ENCODE measurements around the gene TAL2.

The TAL2 gene

DNA sequence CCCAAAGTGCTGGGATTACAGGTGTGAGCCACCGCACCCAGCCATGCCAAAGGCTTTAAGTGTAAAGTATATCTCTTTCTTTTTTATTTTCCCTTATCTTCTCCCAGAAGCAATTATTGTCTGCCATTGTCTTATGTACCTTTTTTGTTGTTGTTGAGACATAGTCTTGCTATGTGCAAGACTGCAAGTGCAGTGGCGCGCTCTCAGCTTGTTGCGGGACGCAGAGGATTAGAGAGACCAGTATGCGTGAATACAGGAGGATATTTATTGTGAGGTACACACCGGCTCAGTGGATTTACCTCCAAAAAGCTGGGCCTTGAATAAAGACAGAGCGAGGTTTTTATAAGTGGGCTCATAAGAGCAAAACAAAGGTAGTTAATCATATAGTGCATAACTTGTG, 43.9 kb downstream of the TAL2 start:
- DNase-seq (ENCODE audit: insufficient read length, low spot score) (no peak), FAIRE-seq (peak; percentile 69)
- TF ChIP-seq POLR2A (IDR thresholded peaks at IDR 0.05; ENCODE audit: low read depth, low read length) = no peak

GRCh38 chr9:105708405-105708804, 46.1 kb downstream of the TAL2 start:
- peak; percentile 36 for FAIRE-seq
- no peak for TF ChIP-seq POLR2A (IDR thresholded peaks at IDR 0.05; ENCODE audit: low read depth, low read length)
- DNase-seq (ENCODE audit: insufficient read length, low spot score) = no peak

GRCh38 chr9:105710638-105711037, 48.4 kb downstream of the TAL2 start:
- TF ChIP-seq POLR2A (IDR thresholded peaks at IDR 0.05; ENCODE audit: low read depth, low read length) = no peak
- FAIRE-seq (peak; percentile 52), DNase-seq (ENCODE audit: insufficient read length, low spot score) (no peak)

- FAIRE-seq (no peak), DNase-seq (ENCODE audit: insufficient read length, low spot score) (no peak)
- no peak for TF ChIP-seq POLR2A (IDR thresholded peaks at IDR 0.05; ENCODE audit: low read depth, low read length)
Observed at GRCh38 chr9:105711867-105712266, 49.6 kb downstream of the TAL2 start.

GRCh38 chr9:105712297-105712696, 50.0 kb downstream of the TAL2 start:
- FAIRE-seq (no peak), DNase-seq (ENCODE audit: insufficient read length, low spot score) (no peak)
- no peak for TF ChIP-seq POLR2A (IDR thresholded peaks at IDR 0.05; ENCODE audit: low read depth, low read length)
